Left hindlimb (tissue), 1 donor: ENCODE results near the gene GPI.
A peak's percentile ranks its signal among the peaks of the same experiment; 100 is the strongest.

Experiments
- DNase-seq: peaks from one replicate; pipeline ENCODE4 v3.0.0-alpha.2; 2018

Gene GPI

DNA sequence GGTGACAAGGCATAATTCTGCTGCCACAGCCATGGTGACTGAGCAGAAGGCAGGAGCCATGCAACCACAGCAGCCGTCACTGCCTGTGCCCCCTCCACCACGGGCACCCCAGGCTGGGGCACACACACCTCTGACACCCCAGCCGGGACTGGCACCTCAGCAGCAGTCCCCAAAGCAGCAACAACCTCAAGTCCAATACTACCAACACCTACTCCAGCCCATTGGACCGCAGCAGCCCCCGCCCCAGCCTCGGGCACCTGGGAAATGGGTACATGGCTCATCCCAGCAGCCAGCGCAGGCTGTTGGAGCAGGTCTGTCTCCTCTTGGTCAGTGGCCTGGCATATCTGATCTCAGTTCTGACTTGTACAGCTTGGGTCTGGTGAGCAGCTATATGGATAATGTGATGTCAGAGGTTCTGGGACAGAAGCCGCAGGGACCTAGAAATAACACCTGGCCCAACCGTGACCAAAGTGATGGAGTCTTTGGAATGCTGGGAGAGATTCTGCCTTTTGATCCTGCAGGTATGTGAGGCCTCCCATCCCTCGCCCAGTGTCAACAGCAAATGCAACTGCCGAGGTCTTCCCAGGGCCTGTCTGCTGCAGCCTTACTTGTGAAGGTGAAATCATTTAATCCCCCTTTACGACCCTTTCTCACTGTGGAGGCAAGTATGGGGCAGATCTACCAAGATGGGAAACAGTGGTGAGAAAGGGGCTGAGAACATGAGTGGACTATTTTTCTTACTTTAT is 22.9 kb upstream of the GPI start:
- DNase-seq = no peak

DNA sequence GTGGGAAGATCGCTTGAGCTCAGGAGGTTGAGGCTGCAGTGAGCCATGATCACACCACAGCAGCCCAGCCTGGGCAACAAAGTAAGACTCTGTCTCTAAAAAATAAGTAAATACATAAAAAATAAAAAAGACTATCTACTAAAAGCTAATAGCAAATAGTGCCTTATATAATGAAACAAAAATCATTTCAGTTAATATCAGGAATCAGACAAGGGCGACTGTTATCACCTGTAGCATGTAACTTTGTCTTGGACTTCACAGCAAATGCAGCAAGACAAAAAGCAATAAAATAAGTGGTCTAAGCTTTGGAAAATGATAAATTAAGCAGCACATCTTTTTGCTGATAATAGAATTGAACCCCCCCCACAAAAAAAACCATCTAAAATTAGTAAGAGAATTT is 21.2 kb upstream of the GPI start:
- no peak for DNase-seq

DNA sequence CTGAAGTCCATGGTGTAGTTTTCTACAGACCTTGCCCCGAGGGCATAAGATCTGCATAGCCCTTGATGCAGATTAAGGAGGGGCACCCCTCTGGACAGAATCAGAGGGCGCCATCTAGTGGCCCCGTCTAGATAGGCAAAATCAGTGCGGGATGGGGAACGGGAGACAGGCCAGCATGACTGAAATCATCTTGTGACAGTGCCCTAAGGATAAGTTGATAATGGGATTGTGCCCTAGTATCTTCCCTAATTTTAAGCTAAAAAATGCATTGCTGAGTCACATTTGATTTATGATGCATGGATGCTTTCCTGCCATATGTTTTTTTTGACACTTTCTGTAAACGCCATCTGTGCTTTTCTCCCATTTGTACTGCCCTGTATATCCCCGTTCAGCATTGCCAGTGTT is 19.0 kb upstream of the GPI start:
- DNase-seq = no peak

DNA sequence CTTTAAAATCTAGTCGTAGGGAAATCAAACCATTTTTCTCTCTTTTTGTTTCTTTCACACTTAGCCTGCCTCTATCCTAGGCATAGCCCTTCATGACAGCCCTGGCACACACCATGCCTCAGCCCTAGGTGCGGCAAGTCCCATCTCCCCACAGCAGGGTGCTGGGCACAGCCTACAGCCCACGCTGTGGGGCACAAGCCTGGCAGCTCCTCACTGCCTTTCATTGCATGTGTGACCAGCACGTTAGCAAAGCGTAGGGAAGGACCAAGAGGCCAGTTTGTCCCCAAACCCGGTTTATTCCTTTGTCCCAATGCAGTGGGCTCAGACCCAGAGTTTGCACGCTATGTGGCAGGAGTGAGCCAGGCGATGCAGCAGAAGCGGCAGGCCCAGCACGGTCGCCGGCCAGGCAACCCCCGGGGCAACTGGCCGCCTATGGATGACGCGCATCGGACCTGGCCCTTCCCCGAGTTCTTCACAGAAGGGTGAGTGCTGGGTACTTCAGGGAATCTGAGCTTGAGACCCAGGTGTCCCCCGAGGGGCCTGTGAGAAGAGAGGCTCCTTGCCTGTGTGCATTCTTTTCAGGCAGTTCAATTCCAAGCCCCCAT is 17.3 kb upstream of the GPI start:
- DNase-seq = no peak

DNA sequence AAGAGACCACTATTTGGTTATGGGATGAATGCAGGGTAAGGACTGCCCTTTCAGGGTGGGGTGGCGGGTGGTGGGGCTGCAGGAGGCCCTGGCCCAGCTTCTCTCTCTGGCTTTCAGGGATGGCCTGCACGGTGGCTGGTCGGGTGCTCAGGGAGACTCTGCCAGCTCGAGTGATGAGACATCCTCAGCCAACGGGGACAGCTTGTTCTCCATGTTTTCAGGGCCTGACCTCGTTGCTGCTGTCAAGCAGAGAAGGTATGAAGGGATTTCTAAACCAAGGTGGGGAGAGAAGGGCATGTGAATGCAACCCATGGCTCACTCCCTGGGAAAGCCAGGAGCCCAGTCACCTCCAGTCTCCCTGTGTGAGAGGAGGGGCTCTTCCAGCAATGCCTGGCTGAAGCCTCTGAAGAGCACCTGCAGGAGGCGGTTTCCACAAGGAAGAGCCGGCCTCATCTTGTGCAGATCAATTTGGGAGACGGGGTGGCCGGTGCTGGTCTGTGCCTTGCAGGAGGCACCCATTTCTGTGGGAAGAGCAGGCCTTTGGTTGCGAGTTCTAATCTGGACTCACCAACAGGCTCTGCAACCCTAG is 16.0 kb upstream of the GPI start:
- no peak for DNase-seq

DNA sequence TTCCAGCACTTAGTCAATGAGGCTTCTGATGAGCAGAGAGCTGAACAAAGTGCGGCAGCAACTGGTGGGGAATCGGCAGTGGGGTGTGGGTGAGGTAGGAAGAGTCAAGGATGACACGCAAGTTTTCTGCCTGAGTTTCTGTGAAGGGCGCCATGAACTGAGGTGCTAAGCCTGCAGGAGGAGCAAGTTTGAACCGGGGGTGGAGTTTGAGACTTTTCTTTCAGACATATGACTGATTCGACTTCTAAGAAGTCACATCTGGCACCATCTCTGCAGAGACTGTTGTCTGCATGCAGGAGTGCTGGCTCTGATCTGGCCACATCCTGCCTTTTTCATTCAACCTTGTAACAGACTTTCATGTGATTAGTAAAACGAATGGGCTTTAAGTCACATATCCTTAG is 14.8 kb upstream of the GPI start:
- DNase-seq = no peak

DNA sequence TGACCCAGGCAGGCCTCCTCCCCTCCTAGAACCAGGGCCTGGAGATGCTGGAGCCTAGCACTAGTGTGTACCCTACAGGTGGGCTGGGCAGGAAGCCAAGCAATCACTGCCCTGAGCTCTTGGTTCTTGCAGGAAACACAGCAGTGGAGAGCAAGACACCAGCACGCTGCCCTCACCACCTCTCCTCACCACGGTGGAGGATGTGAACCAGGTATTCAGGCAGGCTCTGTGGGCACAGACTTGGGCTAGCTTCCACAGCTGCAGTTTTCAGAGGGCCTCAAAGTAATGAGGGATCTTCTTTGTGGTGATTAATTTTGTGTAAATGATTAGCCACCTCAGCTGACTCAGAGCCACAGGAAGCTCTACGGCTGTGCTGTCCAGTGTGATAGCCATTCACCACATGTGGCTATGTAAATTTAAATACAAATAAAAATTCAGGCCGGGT is 13.6 kb upstream of the GPI start:
- no peak for DNase-seq

DNA sequence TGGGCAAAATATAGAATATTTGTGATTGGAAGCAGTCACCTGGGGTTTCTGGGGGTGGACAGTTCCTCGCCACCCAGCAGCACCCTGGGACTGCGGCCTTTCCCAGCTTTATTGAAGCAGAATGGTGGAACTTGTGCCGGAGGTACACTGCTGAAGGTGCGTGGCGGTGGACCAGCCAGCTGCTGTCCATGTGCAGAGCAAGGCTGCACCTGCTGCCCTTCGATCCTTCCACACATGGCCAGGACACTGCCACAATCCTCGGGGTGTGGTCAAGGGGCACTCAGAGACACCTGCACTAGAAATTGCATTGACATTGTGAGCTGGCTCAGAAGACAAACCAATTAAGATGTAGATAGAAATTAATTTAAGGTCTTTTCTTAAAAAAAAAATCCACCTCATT is 11.4 kb upstream of the GPI start:
- DNase-seq = no peak

DNA sequence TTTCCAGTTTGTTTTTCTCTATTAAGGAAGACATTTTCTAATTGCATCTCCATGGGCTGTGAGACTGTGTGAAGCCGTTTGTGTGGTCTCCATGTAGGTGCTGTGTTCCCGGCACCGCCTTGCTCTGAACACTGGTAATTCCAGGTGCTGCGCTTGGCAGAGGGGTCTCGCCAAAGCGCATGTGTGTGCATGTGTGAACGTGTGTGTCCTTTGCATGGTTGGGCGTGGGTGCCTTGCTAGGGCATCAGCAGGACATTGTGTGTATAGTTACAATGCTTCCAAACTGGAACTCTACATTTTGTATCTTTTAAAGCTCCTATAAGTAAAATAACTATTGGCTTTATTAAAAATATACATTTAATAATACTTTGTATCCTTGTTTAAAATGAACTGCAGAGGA is 9.8 kb upstream of the GPI start:
- DNase-seq = no peak

DNA sequence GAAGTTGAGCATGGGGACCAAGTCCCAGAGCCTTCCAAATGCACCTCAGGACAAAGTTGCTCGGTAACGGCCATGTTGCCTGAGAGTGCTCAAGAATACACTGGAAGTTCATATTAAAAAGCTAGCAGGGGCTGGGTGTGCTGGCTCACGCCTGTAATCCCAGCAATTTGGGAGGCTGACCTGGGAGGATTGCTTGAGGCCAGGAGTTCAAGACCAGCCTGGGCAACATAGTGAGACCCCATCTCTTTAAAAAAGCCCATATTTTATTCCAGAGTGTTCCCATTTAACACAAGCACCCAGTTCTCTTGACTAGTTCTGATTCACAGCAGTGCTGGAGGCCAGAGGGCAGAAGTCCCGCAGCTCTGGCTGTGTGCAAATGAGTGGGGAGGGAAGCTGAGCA is 8.1 kb upstream of the GPI start:
- no peak for DNase-seq

DNA sequence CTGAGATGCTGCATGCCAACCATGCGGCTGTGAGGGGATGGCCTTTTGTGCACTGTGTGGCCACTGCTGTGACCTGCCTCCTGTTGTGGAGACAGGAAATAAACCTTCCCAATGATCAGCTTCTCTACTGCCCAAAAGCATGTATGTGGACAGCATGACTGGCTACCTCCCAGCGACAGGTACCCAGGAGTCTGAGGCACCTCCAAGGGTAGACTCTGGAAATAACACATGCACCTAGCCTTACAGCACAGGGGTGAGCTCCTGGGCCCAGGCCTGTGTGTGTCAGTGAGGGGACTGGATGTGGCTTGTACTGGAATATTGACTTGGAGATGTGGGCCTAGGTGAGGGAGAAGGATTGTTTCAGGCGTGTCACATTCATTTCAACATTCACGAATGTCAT is 7.6 kb upstream of the GPI start:
- no peak for DNase-seq

DNA sequence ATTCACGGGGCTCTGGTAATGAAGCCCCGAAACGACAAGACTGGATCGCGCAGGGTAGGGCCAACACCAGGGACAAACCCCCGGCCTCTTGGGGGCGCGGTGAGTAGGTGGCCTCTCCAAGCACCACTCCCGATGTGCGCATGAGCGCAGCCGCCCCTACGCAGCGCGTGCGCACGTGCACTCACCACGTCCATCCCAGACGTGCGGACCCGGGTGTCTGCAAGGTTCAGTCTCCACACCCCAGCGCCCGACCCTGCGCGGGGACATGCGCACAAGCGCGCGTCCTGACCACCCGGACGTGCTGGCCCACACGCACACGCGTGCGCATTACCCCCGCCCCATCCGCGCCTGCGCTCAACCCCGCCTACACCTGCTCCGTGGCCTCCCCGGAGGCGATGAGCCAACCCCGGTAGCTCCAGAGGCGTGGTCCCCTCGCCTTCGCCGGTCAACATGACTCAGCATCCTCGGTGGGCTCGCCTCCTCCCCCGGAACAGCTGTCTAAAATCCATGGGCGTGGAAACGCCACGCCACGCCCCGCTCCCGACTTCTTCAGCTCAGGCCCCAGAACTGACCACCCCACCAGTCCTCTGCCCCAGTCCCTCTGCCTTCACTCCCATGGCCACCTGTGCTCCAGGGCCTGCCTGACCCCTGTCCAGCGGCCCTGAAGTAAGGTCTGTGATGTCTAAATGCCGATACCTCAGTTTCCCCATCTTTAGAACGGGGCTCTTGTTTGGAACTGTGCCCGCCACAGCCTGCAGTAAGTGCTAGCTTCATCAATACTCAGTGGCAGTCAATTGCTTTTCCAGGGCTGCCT is 5.6 kb upstream of the GPI start:
- DNase-seq = peak; percentile 98

DNA sequence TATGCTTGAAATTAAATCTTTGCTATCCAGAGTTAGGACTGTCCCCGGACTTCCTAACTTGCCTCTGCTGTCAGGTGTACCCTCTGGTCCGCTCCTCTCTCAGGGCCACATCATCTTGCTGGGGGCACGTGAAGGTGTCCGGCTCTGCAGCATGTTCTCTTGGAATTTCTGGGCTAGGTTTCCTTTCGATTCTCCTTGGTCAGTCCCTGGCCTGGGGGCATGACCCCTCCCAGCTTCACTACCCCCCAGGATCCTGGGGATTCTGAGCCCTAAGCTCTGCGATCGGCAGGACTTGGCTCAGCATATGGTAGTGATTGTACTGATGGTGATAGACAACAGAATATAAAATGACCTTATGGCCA is 5.1 kb upstream of the GPI start:
- no peak for DNase-seq

DNA sequence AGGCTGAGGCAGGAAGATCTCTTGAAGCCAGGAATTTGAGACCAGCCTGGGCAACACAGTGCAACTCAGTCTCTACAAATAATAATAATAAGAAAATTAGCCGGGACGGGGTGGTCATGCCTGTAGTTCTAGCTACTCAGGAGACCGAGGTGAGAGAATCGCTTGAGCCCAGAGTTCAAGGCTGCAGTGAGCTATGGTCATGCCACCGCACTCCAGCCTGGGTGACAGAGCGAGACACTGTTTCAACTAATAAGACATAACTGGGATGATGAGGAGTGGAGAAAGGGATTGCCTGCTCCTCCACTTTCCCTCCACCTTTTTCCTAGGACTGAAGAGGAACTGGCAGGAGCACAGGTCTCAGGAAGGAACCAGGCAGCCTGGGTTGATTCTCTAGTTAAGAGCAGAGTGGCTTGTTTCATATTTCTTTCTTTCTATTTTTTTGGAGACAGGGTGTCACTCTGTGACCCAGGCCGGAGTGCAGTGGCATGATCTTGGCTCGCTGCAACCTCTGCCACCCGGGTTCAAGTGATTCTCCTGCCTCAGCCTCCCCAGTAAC is 4.6 kb upstream of the GPI start:
- no peak for DNase-seq

DNA sequence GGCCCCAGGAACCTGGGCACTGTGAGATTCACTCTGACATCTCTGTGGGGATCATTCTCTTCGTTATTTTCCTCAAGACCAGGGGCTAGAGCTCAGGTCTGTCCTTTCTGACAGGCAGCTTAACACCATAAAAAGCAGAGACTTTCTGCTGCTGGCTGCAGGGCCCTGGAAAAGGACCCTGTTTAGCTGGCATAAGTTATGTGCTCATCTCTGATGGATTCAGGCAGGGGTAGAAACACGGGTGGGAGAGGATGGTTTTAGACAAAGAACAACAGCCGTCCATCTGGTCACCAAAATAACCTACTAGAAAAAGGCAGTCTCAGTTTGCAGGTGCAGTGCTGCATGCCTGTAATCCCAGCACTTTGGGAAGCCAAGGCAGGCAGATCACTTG is 2.3 kb upstream of the GPI start:
- no peak for DNase-seq

DNA sequence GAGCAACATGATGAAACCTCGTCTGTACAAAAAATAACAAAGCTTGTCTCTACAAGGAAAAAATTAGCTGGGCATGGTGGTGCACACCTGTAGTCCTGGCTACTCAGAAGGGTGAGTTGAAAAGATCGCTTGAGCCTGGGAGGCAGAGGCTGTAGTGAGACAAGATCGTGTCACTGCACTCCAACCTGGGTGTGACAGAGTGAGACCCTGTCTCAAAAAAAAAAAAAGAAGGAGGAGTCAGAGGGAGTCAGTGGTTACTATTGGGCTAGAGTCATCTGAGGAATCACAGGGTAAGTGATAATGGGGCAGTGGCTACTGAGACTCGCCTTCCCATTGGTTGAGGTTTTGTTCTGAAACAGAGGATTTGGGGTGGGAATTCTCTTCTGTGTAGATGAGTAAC is 1.9 kb upstream of the GPI start:
- no peak for DNase-seq

DNA sequence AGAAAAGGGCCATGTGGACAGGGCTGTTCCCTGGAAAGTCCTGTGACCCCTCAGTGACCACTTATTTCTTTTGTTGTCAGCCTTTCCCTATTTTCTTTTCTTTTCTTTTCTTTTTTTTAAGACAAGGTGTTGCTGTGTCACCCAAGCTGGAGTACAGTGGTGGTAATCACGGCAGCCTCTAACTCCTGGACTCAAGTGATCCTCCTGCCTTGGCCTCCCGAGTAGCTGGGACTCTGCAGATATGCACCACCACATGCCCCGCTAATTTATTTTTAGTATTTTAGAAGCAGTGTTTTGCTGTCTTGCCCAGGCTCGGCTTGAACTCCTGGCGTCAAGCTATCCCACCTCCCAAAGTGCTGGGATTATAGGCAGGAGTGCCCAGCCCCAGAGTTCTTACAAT is 1.1 kb upstream of the GPI start:
- no peak for DNase-seq

DNA sequence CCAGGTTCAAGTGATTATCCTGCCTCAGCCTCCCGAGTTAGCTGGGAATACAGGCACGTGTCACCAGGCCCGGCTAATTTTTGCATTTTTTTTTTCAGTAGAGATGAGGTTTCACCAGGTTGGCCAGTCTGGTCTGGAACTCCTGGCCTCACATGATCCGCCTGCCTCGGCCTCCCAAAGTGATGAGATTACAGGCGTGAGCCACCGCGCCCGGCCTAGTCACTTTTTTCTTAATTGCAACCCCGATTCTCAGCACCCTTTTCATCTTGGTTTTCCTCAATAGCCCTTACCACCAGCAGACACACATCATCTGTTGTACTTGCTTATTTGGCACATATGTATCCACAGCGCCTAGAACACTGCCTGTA is 550 bp upstream of the GPI start:
- DNase-seq = no peak

DNA sequence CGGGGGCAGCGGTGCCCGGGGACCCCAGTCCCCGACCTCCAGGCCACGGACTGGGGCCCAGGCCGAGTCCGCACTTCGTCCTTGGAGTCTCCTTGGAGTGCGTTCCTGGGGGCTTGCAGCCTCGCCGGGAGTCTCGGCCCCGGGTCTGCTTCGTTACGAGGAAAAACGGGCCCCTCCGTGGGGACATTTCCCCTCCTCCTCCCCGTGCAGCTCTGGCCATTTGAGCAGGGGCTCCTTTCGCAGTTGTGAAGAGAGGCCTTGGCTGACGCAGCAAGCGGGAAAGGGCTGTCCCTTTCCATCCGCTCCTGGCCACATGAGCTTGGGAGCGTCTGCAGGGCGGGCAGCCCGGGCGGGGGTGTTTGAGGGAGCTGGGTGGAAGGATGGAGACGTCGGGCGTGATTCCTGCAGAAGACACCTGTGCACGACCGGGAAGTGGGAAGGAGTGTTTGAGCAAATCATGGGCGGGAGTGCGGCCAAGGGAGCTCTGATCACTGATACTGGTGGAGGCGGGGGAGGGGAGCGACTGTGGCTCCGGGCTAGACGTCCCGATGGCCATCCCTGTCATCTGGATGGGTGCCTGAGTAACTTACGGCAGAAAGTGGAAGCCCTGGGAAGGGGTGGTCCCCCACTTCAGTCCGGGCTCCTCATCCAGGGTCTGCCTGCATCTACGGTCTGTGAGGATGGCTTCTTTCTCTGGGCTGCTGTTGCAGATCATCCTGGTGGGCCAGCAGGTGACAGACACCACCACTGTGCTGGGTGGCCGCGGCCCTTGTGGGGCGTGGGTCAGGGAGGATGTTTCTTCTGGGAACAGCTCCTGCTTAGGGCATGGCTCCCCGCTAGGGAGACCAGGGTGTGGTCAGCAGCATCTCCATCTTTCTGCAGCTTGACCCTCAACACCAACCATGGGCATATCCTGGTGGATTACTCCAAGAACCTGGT is 736 bp downstream of the GPI start:
- peak; percentile 60 for DNase-seq

DNA sequence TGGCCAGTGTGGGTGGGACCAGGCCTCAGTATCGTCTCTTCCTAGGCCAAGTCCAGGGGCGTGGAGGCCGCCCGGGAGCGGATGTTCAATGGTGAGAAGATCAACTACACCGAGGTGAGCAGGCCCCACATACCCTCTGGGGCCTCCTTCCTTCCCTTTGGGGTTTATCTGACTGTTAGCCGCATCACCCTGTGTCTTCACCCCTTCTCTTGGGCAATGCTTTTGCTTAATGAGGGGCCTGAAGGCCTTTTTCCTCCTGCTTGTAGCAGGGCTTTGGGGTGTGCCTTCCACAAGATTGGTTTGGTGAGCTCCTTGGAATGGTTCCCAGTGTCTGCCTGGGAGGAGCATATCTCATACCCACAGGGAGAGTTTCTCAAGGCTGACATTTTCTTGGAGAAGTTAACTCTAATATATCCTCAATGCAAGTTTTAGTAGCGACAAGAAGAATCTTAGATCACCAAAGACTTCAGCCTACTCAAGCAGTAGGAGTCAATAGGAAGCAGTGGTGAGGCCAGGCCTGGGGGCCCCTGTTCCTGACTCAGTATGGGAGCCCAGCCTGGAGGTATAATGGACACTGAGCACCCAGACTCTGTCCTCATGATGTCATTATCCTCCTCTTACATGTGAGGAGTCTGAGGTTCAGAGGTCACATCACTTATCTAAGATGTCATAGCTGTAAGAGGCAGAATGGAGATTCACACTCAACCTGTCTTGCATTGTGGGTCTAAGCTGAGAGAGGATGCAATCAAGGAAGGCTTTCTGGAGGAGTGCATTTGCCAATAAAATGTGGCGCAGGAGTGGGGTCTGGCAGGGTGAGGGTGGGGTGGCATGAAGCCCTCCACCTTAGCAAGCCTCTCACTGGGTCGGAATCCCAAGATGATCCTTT is 2.0 kb downstream of the GPI start:
- DNase-seq = peak; percentile 39

DNA sequence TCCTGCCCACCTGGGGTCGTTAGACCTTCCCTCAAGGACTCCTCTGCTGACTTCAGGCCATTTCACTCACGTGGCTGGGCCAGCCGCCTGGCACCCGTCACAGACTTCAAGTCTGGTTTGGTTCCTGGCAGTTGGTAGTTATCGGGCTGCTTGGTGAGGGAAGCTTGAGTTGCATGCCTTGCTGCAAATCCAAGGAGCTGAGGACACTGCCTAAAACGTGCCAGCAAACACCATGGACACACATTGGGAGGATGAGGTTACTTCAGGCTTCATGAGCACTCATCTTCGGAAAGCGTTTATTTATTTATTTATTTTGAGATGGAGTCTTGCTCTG is 2.6 kb downstream of the GPI start:
- no peak for DNase-seq

DNA sequence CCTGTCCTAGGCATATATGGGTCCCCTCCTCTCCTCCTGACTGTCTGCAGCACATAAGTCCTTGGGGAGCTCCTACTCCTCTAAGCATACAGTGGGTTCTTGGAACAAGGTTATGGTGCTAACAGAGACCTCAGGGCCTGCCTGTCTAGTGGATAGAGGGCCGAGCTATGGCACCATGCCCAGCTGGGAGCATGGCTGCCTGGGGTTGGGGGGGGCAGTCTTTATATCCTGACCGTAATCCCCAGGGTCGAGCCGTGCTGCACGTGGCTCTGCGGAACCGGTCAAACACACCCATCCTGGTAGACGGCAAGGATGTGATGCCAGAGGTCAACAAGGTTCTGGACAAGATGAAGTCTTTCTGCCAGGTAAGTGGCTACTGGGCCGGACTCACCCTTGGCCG is 3.3 kb downstream of the GPI start:
- no peak for DNase-seq
